Panc1 (cell line): ENCODE data around the gene NPW. TPM values are rescaled to one million over a fixed set of nuclear protein-coding genes. Genes with fewer than 3 reads are reported as not detected.

Experiments used
- ATAC-seq: fragments of 200-7000 bp; cut with Tn5 transposase; 2 replicates; pipeline ENCODE4 v1.9.1; 2020; ENCODE audit warnings: mild to moderate bottlenecking, moderate library complexity
- BruUV-seq: library from RNA; stranded (reverse); fragments of 400-500 nt; replicated peaks from 2 replicates; lab custom pipeline; 2021; lab: Mats Ljungman, UMichigan
- CTCF ChIA-PET: fragments of 300-600 bp; sonication (Branson Sonifier 250); formaldehyde crosslinking; loops from one replicate; lab custom pipeline; 2022; ENCODE audit warnings: antibody characterized with exemption; lab: Charles Lee
- POLR2A ChIA-PET: fragments of 300-600 bp; sonication (Branson Sonifier 250); formaldehyde crosslinking; loops from one replicate; lab custom pipeline; 2022; ENCODE audit warnings: antibody characterized with exemption; lab: Charles Lee
- DNase-seq: peaks from one replicate; pipeline ENCODE4 v3.0.0-alpha.2; 2010; ENCODE audit warnings: low read depth, low spot score
- H3K27ac ChIP-seq: 2 replicates; pipeline ENCODE4 v1.5.1; 2011; ENCODE audit warnings: mild to moderate bottlenecking, low read length, inconsistent platforms
- H3K27me3 ChIP-seq: fragments of 200-500 bp; sonication (Bioruptor generic); 2 replicates; pipeline ENCODE4 v1.6.0; 2014; ENCODE audit warnings: low read length, inconsistent platforms; ENCODE audit not compliant: control insufficient read depth, insufficient read depth
- H3K36me3 ChIP-seq: fragments of 200-500 bp; sonication (Bioruptor generic); 2 replicates; pipeline ENCODE4 v1.5.1; 2014; ENCODE audit warnings: inconsistent platforms, mild to moderate bottlenecking, low read length, moderate library complexity; ENCODE audit not compliant: control insufficient read depth, insufficient read depth
- H3K4me1 ChIP-seq: 2 replicates; pipeline ENCODE4 v1.5.1; 2011; ENCODE audit warnings: inconsistent platforms, mild to moderate bottlenecking, low read length, moderate library complexity; ENCODE audit not compliant: control insufficient read depth, insufficient read depth
- H3K4me3 ChIP-seq, 2 experiments: 2 replicates each; pipeline ENCODE4 v1.5.1; 2011 to 2012; ENCODE audit warnings: low read depth in 2 of 2, low read length in 2 of 2, mild to moderate bottlenecking in 2 of 2, inconsistent platforms in 1 of 2, moderate library complexity in 1 of 2
- H3K9me3 ChIP-seq: fragments of 200-500 bp; sonication (Bioruptor generic); 2 replicates; pipeline ENCODE4 v1.5.1; 2014; ENCODE audit warnings: low read depth, mild to moderate bottlenecking, inconsistent platforms, low read length, moderate library complexity; ENCODE audit not compliant: control insufficient read depth, insufficient read depth
- CTCF ChIP-seq: fragments of 450-650 bp; IDR thresholded peaks from 2 replicates; pipeline ENCODE4 v1.5.1; 2017; ENCODE audit warnings: mild to moderate bottlenecking
- POLR2AphosphoS5 ChIP-seq: IDR thresholded peaks from 2 replicates; pipeline ENCODE4 v1.6.1; 2012; ENCODE audit warnings: mild to moderate bottlenecking, low read depth, low read length, moderate library complexity
- SIN3A ChIP-seq: IDR thresholded peaks from 2 replicates; pipeline ENCODE4 v1.6.1; 2012; ENCODE audit warnings: low read depth, mild to moderate bottlenecking, low read length, moderate library complexity, borderline replicate concordance; ENCODE audit not compliant: insufficient read depth
- TCF7L2 ChIP-seq: IDR thresholded peaks from 2 replicates; pipeline ENCODE4 v1.6.1; 2011; ENCODE audit warnings: mild to moderate bottlenecking, low read depth, low read length, inconsistent platforms
- in situ Hi-C: cut with HindIII; loops from 2 replicates; pipeline ENCODE4 v1.10.0; 2016; ENCODE audit warnings: low sequenced_read_pairs, low pct_unique_long_range_greater_than_20kb
- intact Hi-C: fragments of 100-400 bp; cut with micrococcal nuclease; formaldehyde crosslinking; loops from one replicate; pipeline ENCODE4 v1.10.0; 2022; ENCODE audit not compliant: unreplicated experiment
- total RNA-seq: library from RNA; stranded (reverse); gene quantifications from one replicate; pipeline ENCODE4 v1.2.1, GENCODE V29; 2021; ENCODE audit not compliant: unreplicated experiment
- TF ChIP-seq, protein P1 (sequence below), 2 experiments: IDR thresholded peaks; 2 replicates each; pipeline ENCODE4 v1.6.1; 2011 to 2012; ENCODE audit warnings: low read depth in 2 of 2, control low read depth in 1 of 2, low read length in 1 of 2, mild to moderate bottlenecking in 1 of 2, moderate library complexity in 1 of 2; ENCODE audit not compliant: insufficient read depth in 1 of 2

NPW gene
- total RNA-seq, 1 experiment from 2014 or later, result 15.3 TPM

DNA sequence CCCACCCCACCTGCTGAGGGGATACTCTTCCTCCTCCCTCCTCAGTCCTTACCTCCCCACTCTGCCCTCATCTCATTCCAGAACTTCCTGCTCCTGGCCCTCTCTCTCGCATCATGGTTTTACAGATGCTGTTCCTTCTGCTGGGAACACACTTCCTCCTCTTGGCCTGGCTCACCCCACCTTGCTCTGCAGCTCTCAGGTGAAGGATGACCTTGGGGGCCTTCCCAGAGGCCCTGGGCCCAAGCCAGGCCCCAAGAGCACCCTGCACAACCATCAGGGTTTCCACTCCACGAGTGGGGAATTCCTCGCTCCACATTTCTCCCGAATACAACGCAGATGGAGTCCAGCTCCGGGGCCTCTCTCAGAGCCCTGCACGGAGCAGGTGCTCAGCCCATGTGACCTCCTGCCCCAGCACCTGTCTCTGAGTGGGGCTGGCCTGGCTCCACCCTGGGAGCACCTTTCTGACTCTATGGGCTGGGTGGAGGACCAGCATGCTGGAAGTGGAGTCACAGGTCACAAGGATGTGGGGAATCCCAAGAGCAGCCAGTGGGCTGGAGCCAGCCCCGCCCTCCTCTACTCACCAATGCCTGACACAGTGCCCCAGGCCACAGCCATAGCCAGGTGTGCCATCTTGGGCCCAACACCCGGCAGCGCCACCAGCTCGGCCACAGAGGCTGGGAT, 23.5 kb downstream of the NPW start:
- no peak for TF ChIP-seq POLR2AphosphoS5
- TF ChIP-seq TCF7L2, result no peak
- TF ChIP-seq, protein P1, sequence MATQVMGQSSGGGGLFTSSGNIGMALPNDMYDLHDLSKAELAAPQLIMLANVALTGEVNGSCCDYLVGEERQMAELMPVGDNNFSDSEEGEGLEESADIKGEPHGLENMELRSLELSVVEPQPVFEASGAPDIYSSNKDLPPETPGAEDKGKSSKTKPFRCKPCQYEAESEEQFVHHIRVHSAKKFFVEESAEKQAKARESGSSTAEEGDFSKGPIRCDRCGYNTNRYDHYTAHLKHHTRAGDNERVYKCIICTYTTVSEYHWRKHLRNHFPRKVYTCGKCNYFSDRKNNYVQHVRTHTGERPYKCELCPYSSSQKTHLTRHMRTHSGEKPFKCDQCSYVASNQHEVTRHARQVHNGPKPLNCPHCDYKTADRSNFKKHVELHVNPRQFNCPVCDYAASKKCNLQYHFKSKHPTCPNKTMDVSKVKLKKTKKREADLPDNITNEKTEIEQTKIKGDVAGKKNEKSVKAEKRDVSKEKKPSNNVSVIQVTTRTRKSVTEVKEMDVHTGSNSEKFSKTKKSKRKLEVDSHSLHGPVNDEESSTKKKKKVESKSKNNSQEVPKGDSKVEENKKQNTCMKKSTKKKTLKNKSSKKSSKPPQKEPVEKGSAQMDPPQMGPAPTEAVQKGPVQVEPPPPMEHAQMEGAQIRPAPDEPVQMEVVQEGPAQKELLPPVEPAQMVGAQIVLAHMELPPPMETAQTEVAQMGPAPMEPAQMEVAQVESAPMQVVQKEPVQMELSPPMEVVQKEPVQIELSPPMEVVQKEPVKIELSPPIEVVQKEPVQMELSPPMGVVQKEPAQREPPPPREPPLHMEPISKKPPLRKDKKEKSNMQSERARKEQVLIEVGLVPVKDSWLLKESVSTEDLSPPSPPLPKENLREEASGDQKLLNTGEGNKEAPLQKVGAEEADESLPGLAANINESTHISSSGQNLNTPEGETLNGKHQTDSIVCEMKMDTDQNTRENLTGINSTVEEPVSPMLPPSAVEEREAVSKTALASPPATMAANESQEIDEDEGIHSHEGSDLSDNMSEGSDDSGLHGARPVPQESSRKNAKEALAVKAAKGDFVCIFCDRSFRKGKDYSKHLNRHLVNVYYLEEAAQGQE (IDR thresholded peaks at IDR 0.05; ENCODE audit: insufficient read depth in 1 of 2, low read depth in 2 of 2, low read length in 1 of 2), result no peak
- TF ChIP-seq SIN3A, result no peak
- TF ChIP-seq CTCF, result no peak
- BruUV-seq, result no TSS peak
- in situ Hi-C loops, result no loop called here
- intact Hi-C loops, result no loop called here
- DNase-seq, result no peak
- H3K9me3 ChIP-seq, result no peaks in the 10 kb centered on the region
- H3K4me3 ChIP-seq, result no peak overlapping the region
- H3K4me1 ChIP-seq, result peaks cover 52% of the 10 kb centered on the region
- no peaks in the 10 kb centered on the region; the same call in 1 of the 2 replicates for H3K36me3 ChIP-seq
- POLR2A ChIA-PET, result no interaction called here
- no peak overlapping the region for H3K27ac ChIP-seq
- CTCF ChIA-PET, result interaction anchor here (0.8 kb wide), 1 partner anchor 40 kb away, joined by 8 read pairs; no protein-coding TSS in a partner anchor
- no peaks in the 10 kb centered on the region for H3K27me3 ChIP-seq
- no peak for ATAC-seq

- Histone ChIP-seq H3K4me1 (peaks cover 46% of the 10 kb centered on the region), H3K4me3 (no peak overlapping the region), H3K27me3 (no peaks in the 10 kb centered on the region), H3K36me3 (no peaks in the 10 kb centered on the region; the same call in 1 of the 2 replicates), H3K9me3 (no peaks in the 10 kb centered on the region), H3K27ac (no peak overlapping the region)
- no TSS peak for BruUV-seq
- DNase-seq (no peak), ATAC-seq (no peak)
- ChIA-PET POLR2A (no interaction called here), CTCF (interaction anchor here (0.8 kb wide), 1 partner anchor 41 kb away, joined by 8 read pairs; no protein-coding TSS in a partner anchor)
- in situ Hi-C loops (no loop called here), intact Hi-C loops (no loop called here)
- TF ChIP-seq, protein P1 (IDR thresholded peaks at IDR 0.05; ENCODE audit: insufficient read depth in 1 of 2, low read depth in 2 of 2, low read length in 1 of 2), result no peak
- no peak for TF ChIP-seq POLR2AphosphoS5
- no peak for TF ChIP-seq SIN3A
- no peak for TF ChIP-seq CTCF
- TF ChIP-seq TCF7L2, result no peak
Measured at GRCh38 chr16:2043667-2044451, 24.3 kb downstream of the NPW start.
